RKO (cell line): ENCODE measurements around the gene CELF1.

Source experiments
- DNase-seq: peaks from one replicate; pipeline ENCODE4 v3.0.0-alpha.2; 2016; ENCODE audit warnings: low spot score

The CELF1 gene

DNA sequence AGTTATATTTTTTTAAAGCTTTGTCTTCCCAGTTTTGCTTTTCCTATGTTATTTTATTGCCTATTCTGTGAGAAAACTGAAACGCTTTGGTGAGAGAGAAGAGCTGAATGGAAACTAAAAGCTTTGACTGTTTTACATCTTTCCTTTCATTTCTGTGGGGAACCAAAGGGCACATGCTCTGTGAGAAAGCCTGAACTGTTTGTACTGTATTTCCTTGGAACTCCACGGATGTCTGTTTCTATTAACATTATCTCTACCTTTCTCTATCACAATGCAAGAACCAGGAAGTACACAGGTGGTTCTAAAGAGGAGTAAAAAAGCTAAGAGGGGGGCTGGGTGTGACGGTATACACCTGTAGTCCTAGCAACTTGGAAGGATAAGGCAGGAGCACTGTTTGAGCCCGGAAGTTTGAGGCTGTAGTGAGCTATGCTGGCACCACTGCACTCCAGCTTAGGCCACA lies 43.8 kb downstream of the CELF1 start:
- DNase-seq = no peak

DNA sequence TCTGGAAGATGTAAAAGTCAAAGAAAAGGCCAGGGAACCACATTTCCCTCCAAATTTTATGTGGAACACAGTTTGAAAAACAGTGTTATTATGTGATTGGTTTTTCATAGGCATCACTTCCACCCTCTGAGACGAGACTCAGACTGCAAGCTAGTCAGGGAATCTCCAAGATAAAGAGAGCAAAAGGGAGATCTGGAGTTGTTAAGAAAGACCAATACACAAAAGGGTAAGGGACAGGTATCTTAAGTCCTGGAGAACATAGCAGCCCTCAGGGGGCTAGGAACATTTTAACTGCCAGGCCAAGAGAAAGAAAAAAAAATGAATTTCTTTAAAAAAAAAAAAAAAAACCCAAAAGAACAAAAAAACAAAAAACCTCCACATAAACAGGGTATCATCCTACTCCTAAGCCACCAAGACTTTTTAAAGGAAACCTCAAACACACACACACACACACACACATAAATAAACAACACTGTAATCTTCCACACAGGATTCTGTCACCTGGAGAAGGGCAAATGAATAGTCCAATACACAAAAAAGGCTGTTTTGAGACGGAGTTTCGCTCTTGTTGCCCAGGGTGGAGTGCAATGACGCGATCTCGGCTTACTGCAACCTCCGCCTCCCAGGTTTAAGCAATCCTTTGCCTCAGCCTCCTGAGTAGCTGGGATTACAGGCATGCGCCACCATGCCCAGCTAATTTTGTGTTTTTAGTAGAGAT lies 44.5 kb downstream of the CELF1 start:
- no peak for DNase-seq

DNA sequence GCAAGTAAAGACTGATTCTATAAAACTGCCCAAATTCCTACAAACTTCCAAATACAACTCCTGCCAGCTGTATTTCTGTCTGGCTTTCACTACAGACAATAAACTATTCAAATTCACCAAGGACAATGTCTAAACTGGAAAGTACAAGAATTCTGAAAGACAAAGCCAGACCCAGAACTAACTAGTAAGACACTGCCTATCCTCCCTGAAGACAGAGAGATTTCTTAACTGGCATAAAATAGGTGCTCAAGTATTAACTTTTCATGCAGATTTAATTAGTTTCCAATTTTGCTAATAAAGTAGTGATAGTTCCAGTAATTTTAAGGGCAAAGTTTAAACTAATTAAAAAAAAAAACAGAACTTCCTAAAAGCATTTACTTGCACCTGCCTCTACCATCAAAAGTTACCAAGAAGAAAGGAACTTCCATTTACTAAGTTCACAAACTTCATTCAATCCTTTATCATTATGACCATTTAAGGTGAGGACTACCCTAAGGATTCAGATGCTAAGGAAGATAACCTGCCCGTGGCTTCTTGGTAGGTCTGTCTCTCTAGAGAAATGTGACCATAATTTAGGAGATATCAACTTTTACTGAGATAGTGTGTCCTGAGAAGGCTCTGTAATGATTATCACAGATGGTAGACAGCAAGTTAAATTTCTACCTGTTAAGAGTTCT lies 45.2 kb downstream of the CELF1 start:
- no peak for DNase-seq

DNA sequence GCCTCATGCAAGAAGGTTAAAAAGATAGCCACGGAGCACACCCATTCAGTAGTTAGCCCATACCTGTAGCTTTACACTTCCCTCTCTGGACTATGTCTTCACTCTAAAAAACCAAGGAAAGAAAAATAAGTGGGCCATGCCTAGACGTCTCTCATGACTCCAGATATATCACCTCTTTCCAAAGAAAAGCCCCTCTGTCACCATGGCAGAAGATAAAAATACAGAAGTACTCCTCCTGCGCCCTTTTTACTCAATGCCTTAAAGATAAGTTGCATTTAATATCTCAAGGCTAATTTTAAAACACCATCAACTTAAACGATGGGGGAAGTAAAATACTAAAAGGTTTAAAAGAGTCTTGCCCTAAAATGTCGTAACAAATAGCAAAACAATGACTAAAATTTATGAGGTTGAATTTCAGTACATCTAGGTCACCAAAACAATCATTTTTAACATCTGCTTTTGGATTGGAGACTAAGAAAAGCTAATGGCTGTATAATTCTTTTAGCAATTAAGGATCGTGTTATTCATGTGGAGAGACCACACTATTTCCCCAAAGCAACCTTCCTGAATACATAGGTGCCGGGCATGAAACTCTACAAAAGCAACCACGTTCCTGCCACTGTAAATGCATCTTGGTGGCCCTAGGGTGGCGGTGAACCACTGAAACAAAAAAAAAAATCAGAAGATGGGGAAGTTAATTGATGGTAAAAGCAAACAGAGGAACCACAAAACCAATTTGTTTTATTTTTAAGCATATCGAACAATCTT lies 46.0 kb downstream of the CELF1 start:
- no peak for DNase-seq

DNA sequence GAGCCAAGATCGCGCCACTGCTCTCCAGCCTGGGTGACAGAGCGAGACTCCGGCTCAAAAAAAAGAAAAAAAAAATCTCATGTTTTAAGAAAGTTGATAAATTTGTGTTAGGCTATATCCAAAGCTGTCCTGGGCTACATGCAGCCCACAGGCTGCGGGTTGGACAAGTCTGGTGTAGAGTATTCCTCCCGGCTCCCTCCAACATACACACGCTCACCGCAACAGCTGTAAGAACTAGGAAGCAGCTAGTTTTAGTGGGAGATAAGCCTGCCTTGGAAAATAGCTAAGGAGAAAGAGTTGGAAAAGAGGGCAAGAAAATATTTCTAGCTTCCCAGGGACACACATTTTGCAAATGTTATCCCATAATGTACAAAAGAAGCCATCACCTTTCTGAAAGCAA lies 46.6 kb downstream of the CELF1 start:
- no peak for DNase-seq

DNA sequence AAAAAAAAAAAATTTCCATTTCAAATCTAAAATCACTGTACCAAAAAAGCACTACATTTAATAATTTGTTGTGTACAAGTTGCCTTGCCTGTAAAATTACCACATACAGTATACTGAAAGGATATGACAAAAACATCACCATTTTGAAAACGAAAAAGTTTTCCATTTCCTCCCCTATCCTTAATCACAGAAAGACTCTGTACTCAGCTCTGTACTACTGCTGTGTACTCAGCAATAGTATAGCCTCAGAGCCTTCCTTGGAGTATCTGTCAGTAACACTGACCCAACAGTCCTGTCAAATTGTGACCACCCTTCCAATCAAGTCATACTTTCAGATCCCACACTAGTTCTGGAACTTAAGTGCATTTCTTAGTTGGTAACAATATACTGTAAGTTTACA lies 48.0 kb downstream of the CELF1 start:
- DNase-seq = no peak

DNA sequence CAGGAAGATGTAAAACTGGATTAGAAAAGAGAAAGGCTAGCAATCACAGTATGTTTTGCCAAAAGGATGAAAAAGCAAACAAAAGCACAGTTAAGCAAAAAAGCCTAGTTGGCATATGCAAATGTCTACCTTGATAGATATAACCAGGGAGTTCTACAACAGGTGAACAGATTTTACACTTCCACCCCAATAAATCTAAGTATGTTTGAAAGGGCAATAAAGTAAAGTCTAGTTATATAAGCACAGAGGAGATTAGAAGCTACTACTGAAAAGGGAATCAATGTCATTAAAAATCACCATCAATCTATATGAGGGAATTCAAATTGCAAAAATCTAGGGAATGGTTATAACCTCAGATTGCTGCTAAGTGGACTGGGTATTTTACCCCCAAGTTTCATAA lies 49.7 kb downstream of the CELF1 start:
- DNase-seq = no peak

DNA sequence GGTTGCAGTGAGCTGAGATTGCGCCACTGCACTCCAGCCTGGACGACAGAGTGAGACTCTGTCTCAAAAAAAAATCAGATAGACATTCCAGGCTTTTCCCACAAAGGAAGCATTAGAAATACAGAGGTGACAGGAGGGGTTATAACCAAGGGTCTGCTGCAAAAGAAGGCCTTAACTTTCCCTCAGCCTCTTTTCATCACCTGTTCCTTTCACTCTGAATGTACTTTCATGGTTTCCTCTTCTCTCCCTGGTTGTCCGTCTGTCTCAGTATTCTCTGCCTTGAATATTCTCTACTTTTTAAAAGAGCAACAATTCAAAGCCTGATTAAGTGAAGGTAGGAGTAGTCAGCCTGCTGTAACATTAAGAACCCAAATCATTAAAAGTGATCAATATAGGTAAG lies 50.2 kb downstream of the CELF1 start:
- no peak for DNase-seq

DNA sequence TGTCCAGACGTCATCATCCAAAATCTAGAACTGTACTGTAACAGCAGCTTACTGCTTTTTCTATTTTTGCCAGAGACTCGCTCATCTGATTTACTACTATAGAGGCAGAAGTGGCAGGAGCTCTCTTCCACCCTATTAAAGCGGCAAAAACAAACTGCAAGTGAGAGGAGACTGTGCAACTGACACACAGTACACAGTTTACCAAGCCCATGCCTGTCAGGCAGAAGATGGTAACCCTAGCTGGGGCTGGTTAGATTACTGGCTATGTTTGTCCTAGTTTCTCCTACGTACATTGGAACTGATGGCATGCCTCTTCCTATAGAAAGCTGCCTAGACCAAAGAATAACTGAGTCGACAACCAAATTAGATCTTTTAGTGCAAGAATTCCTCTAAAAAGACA lies 51.8 kb downstream of the CELF1 start:
- no peak for DNase-seq

DNA sequence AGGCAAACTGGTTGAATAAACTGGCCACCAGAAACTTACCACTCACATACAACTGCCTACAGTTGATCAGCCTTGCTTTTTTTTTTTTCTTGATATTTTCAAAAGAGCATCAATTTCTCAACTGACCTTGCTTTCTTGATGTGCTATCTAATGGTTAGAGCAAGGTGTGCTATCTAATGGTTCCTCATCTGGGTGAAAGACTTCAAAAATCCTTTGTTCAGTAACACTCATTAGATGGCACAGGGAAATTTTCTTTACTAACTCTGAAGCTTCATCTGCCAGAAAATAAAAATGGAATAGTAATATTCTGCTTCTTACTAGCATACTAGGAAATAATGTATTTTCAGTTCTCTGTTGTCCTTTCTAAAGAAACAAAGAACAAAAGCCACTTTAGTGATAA lies 52.8 kb downstream of the CELF1 start:
- DNase-seq = no peak

DNA sequence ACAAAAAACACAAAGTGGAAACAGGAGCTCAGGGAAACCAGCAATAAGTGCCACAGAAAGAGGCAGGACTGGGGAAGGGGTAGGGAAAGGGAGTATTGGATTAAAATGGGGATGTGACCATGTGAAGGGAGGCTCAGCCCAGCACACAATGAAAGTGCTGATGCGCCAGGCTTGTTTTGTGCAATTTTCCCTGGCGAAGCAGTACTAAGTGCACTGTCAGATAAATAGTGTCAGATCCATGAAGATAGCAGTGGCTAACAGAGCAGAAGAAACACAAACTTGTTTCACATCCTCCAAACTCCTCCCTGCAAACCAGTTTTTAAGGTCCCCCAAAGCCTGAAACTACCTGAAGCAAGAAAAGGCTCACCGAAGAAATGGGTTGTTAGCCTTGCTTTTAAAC lies 53.3 kb downstream of the CELF1 start:
- DNase-seq = no peak

DNA sequence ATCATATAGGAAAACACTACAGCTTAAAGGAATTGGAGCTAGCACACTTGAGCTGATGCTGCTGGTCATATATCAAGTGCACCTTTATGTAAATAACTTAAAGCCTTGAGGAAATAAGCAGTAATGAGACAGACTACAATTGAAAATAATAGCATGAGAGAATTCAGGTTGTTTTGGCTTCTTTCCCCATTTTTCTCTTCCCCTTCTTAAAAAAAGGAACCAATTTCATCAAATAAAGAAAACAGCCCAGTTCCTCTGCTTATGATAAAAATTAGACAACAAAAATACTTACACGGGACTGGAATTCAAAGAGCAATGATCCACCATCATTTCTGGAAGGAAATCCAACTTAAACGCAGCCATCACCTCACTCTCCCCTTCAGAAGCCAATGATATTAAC lies 53.8 kb downstream of the CELF1 start:
- no peak for DNase-seq

DNA sequence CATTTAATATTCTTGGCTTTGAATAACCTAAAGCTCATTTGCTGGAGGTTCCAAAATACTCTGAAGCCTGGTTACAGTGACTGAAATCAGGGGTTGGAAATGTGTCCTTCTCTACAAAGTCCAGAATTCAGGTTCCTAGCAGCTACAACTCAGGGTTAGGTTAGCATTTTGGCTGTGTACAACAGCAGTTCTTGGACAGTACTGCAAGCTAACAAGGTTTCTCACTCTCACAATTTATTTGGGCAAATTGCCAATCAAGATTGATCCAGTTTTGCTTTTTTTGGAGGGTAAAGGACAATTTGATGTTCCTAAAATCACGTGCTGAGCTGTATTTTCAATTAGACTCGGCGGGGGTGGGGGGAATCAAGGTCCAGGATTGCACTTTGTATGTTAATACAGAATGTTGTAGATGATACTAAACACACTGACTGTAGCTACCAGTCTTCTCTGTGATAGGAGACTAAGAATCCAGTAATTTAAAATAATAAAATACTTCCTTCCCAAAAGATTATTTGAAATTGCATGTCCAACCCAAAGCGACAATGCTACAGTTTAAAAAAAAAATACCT lies 54.3 kb downstream of the CELF1 start:
- DNase-seq = no peak

DNA sequence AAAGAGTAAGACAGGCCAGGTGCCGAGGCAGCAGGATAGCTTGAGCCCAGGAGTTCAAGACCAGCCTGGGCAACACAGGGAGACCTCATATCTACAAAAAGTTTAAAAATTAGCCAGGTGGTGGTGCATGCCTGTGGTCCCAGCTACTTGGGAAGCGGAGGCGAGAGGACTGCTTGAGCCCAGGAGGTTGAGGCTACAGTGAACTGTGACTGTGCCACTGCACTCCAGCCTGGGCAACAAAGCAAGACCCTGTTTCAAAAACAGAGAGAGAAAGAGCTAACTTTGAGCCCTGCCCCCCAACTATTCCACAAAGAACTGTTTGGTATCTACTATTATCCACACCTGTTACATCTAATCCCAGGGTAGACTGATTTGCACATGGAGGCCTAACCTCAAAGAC lies 54.8 kb downstream of the CELF1 start:
- no peak for DNase-seq

DNA sequence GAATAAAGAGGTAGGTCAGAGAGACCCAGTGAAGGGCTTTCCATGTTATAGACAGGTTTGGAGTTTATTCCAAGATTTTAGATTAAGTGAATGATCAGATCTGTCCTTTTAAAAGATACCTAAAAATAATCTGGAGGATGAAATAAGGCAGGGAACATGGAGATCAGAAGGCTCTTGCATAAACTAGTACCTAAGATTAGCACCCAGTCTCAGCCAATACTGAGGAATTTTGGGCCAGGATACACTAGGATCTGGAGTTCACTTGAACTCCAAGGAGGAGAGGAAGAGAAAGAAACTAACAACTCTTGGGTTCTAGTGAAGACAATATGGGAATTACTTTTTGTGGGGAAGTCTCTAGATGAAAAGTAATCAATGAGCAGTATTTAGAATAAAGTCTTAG lies 56.1 kb downstream of the CELF1 start:
- no peak for DNase-seq

DNA sequence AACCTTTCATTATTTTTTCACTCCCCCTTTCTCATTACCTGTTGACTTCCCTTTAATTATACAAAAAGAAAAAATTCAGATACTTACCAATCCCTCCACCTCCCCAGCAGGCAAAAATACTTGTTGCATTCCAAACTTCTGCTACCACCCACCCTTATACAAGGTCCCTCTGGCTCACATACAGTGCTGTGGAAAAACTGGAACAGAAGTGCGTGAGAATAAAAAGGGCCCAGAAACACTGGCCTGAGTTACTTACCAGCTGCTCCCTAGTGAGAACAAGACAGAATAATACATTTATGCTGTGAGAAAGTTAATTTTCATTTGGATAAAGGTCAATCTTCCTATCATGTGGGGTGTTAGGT lies 57.1 kb downstream of the CELF1 start:
- no peak for DNase-seq

DNA sequence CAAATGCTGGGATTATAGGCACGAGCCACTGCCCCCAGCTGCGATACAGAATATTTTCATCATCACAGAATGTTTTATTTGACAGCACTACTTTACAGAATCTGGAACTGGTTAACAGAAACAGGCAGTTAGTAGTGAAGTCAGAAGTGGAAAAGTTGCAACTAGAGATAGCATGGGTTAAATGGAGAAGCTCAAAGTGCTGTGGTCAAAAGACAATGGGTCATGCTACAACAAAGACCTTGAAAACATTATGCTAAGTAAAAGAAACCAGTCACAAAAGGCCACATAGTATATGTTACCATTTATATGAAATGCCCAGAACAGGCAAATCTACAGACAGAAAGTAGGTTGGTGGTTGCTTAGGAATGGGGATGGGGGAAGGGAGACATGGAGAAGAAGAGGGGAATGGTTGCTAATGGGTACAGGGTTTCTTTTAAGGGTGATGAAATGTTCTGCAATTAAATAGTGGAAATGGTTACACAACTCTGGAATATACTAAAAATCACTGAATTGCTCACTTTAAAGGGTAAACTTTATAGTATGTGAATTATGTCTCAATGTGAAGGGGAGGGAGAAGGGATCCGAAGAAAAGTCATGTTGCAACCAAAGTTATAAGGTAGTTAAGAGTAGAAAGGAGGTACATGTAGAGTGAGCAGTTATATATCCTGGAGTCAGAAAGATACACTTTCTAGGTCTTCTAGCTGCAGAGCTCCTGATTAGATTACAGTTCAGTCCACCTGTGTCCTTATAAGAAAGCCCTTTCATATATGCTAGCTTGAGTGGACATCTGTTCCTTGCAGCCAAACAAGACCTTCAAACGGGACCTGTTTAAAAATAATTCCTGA lies 57.7 kb downstream of the CELF1 start:
- no peak for DNase-seq

DNA sequence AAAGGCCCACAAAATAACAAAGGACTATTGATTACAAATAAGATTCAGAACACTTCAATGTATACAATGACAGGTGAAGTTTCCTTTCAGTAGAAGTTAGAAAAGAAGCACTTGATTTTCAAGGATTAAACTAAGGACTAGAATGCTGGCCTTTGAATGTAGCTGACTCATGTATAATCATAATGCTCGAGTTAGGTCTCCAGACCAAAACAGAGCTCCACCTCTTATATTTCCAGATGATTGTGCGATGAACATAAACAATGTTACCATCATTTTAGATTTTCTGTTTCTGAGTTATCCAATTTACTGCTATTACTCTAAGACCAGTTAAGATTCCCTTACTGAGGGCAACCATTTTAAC lies 63.6 kb downstream of the CELF1 start:
- no peak for DNase-seq

DNA sequence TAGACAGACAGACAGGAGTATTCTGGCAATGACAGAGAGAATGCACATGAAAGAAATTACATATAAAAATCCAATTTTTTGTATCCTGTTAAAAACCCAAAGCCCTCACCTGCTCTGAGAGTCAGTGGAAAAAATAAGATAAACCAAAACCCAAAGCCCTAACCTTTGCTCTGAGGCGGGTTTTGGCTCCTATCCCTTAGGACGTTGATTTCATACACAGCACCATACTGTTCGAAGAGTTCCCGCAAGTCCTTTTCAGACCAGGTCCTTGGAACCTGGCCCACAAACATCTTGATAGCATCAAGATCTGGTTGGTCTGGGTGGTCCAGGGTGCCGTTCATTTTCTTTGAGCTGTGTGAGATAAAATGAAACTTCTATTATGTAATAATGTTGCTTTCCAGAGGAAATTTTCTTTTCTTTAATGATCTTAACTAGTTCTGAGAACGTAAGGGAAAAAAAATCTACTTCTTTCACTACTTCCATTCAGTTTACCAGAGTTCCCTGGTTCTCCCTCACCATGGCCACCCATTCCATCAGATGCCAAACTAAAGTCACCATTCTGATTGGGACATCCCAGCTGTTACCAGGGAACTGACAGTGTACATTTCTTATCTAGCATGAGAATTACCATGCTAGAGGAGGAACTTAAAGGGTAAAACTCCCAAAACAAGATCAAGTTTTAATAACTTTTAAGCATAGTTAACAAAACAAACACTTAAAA lies 64.1 kb downstream of the CELF1 start:
- no peak for DNase-seq

DNA sequence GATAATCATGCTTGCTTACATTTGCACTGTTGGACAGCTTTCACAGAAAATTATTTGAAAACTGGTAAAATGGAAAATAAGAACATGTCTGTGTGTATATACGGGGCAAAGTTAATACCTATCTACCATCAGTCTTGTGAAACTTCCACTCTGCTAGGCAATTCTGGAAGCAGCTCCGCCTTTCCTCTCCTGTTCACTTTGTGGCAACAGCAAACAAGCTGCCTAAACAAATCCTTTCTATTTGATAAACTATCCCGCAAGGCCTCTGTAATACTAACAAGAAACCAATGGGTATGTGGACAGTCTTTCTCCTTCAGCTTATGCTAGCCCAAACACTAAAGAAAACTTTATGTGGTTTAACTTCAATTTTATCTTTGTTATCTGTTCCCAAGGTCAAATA lies 64.8 kb downstream of the CELF1 start:
- no peak for DNase-seq

DNA sequence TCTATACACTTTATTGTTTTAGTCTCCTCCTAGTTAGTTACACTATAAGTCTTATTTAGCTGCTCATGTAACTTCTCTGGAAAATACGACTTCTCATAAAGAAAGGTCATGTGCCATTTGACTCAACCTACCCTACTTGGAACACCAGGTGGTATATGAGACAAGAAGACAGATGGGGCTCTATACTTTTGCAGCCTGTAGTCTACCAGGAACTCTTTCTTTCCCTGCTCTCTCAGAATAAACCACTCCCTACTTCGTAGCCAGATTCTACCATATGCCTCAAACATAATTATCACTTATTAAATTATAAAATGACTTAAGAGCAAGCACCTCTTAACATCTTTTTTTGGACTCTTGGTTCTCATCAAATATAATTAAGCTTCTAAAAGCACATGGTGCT lies 65.5 kb downstream of the CELF1 start:
- DNase-seq = no peak
